D721Med (cell line): ENCODE data around the gene EXOC8.

ENCODE experiments used
- DNase-seq: peaks from one replicate; pipeline ENCODE4 v3.0.0; 2011; ENCODE audit warnings: low spot score; ENCODE audit not compliant: insufficient read length
- FAIRE-seq: peaks from 2 replicates; lab custom pipeline; 2011; peaks lifted over from hg19 to GRCh38; lab: Jason Lieb, UNC
- CTCF ChIP-seq: IDR thresholded peaks from 2 replicates; pipeline ENCODE4 v1.5.1; 2012; ENCODE audit warnings: mild to moderate bottlenecking, control low read depth; ENCODE audit not compliant: insufficient read depth; ENCODE audit errors: missing control alignments

Gene EXOC8

DNA sequence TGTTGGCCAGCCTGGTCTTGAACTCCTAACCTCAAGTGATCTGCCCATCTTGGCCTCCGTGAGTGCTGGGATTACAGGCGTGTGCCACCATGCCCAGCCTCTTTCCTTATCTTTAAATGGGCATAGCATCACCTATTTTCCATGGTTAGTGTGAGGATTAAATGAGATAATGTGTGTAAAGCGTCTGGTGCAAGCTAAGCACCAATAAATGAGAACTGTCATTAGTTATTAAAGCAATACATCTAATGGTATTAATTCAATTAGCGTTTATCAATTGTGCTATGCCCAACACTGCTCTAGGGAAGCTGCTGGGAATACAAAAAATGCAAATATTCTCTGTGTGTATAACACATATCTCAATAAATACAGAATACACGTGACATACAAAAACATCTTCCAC is 10.0 kb downstream of the EXOC8 start:
- DNase-seq (no peak), FAIRE-seq (no peak)
- no peak for TF ChIP-seq CTCF

- FAIRE-seq (peak; percentile 63), DNase-seq (no peak)
- no peak for TF ChIP-seq CTCF
These were observed 11.4 kb downstream of the EXOC8 start for GRCh38 chr1:231326248-231326647.

GRCh38 chr1:231324660-231325059 is 13.0 kb downstream of the EXOC8 start:
- FAIRE-seq, result no peak

DNA sequence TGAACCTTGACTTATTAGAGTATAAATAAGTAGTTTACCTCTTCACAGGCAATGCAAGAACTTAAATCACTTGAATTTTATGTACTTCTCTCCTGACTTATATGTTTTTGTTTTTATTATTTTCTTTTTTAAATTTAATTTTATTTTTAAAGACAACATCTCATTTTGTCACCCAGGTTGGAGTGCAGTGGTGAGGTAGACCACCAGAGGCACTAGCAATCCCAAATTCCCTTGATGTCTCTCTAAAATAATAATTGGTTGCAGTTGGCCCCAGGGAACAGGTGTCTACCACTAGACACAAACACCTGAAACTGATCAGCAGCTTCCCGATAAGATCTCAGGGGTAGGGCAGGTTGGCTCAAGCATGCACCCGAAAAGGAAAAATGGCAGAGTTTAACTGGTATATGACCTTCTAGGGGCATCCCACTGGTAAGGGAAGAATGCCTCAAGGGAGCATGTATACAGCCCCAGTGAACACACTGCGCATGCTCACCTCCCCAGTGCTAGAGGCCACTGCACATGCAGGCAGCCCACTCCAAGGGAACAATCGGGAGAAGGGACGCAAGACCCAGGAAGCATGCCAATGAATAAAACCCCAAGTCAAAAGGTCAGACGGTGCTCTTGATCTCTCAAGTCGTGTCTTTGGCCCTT is 14.6 kb downstream of the EXOC8 start:
- FAIRE-seq, result no peak
- no peak for DNase-seq
- no peak for TF ChIP-seq CTCF

More at GRCh38 chr1:231324660-231325059, 13.0 kb downstream of the EXOC8 start:
- no peak for DNase-seq
- no peak for TF ChIP-seq CTCF

GRCh38 chr1:231319080-231319479 is 18.6 kb downstream of the EXOC8 start:
- no peak for TF ChIP-seq CTCF
- FAIRE-seq, result no peak
- DNase-seq, result no peak

DNA sequence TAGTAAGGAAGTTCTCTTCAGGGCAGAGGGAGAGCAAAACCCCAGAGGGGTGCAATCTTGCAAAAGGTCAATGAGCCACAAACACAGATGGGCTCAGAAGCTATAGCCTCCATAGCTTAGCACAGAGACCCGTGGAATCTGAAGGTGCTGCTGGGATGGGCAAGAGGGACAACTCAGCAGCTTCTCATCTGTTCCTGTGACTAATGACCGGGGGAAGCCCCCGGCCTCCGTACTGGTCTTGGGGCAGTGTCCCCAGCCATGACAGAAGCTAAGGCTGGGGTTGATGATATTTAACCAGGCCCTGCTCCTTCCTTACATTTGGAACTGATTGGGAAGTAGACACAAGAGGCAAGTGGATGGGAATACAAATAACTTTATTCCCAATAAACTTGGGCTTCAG is 19.1 kb downstream of the EXOC8 start:
- no peak for TF ChIP-seq CTCF
- no peak for FAIRE-seq
- no peak for DNase-seq

GRCh38 chr1:231318015-231318355 is 19.7 kb downstream of the EXOC8 start:
- DNase-seq, result no peak
- FAIRE-seq, result no peak
- no peak for TF ChIP-seq CTCF
